PC-3 (cell line): Measurements from ENCODE around the gene DCTN2. TPM values are rescaled to one million over a fixed set of nuclear protein-coding genes. Genes with fewer than 3 reads are reported as not detected.

ENCODE experiments used
- ATAC-seq: fragments of 200-7000 bp; cut with Tn5 transposase; 2 replicates; pipeline ENCODE4 v1.9.1; 2020; ENCODE audit warnings: mild to moderate bottlenecking, moderate library complexity
- BruUV-seq: library from RNA; stranded (reverse); fragments of 400-500 nt; replicated peaks from 2 replicates; lab custom pipeline; 2021; lab: Mats Ljungman, UMichigan
- CTCF ChIA-PET: fragments of 300-600 bp; sonication (Branson Sonifier 250); formaldehyde crosslinking; loops from one replicate; lab custom pipeline; 2022; ENCODE audit warnings: antibody characterized with exemption; lab: Charles Lee
- POLR2A ChIA-PET: fragments of 300-600 bp; sonication (Branson Sonifier 250); formaldehyde crosslinking; loops from one replicate; lab custom pipeline; 2022; ENCODE audit warnings: antibody characterized with exemption; ENCODE audit not compliant: unreplicated experiment; lab: Charles Lee
- DNase-seq: peaks from one replicate; pipeline ENCODE4 v3.0.0-alpha.2; 2015
- H2AFZ ChIP-seq: fragments of 300-600 bp; sonication (generic); 2 replicates; pipeline ENCODE4 v1.6.0; 2016; ENCODE audit warnings: antibody characterized with exemption, low read length
- H3F3A ChIP-seq: fragments of 300-600 bp; sonication (generic); one replicate; pipeline ENCODE4 v1.6.0; 2017; ENCODE audit warnings: antibody characterized with exemption, low read length, control low read depth, mild to moderate bottlenecking; ENCODE audit not compliant: unreplicated experiment
- H3K27ac ChIP-seq: fragments of 300-600 bp; sonication (generic); 2 replicates; pipeline ENCODE4 v1.5.1; 2016; ENCODE audit warnings: mild to moderate bottlenecking, low read length
- H3K27me3 ChIP-seq: fragments of 300-600 bp; sonication (generic); 2 replicates; pipeline ENCODE4 v1.6.1; 2016; ENCODE audit warnings: low read length, mixed read lengths
- H3K36me3 ChIP-seq: fragments of 300-600 bp; sonication (generic); 2 replicates; pipeline ENCODE4 v1.6.1; 2016; ENCODE audit warnings: low read depth, mixed run types, low read length, mixed read lengths
- H3K4me1 ChIP-seq: fragments of 300-600 bp; sonication (generic); 2 replicates; pipeline ENCODE4 v1.5.1; 2016; ENCODE audit warnings: low read length; ENCODE audit not compliant: insufficient read depth
- H3K4me2 ChIP-seq: fragments of 300-600 bp; sonication (generic); 2 replicates; pipeline ENCODE4 v1.6.0; 2016; ENCODE audit warnings: low read length
- H3K4me3 ChIP-seq: fragments of 300-600 bp; sonication (generic); 2 replicates; pipeline ENCODE4 v1.5.1; 2016; ENCODE audit warnings: mild to moderate bottlenecking, low read length, mixed read lengths
- H3K79me2 ChIP-seq: fragments of 300-600 bp; sonication (generic); 2 replicates; pipeline ENCODE4 v1.6.1; 2017; ENCODE audit warnings: low read length, mixed read lengths
- H3K9ac ChIP-seq: fragments of 300-600 bp; sonication (generic); 2 replicates; pipeline ENCODE4 v1.6.0; 2016; ENCODE audit warnings: mild to moderate bottlenecking, low read length
- H3K9me2 ChIP-seq: fragments of 300-600 bp; sonication (generic); replicated peaks from 2 replicates; pipeline ENCODE4 v1.6.1; 2016; ENCODE audit warnings: mixed run types, low read length, mixed read lengths
- H3K9me3 ChIP-seq: fragments of 300-600 bp; sonication (generic); 2 replicates; pipeline ENCODE4 v1.6.1; 2016; ENCODE audit warnings: low read length, mixed read lengths
- H4K20me1 ChIP-seq: fragments of 300-600 bp; sonication (generic); 2 replicates; pipeline ENCODE4 v1.6.1; 2016; ENCODE audit warnings: low read length, mixed read lengths
- EZH2 ChIP-seq: fragments of 300-600 bp; sonication (generic); IDR thresholded peaks from one replicate; pipeline ENCODE4 v1.6.1; 2017; ENCODE audit warnings: antibody characterized with exemption, mild to moderate bottlenecking, low read length; ENCODE audit not compliant: unreplicated experiment
- EZH2phosphoT487 ChIP-seq: fragments of 300-600 bp; sonication (generic); IDR thresholded peaks from 2 replicates; pipeline ENCODE4 v1.6.1; 2018; ENCODE audit warnings: mild to moderate bottlenecking, antibody characterized with exemption, low read length, borderline replicate concordance
- intact Hi-C: fragments of 100-400 bp; cut with micrococcal nuclease; formaldehyde crosslinking; loops from 2 replicates; pipeline ENCODE4 v1.9.0; 2023
- total RNA-seq: library from RNA; depleted of rRNA; stranded (reverse); fragments of >200 nt; gene quantifications from 2 replicates; pipeline ENCODE4 v1.2.3, GENCODE V29; 2014
- TF ChIP-seq, protein P1 (sequence below): fragments of 300-600 bp; sonication (generic); conservative IDR thresholded peaks from 2 replicates; pipeline ENCODE4 v1.5.1; 2017; ENCODE audit warnings: antibody characterized with exemption, low read depth, mild to moderate bottlenecking, low read length

The DCTN2 gene
- total RNA-seq, 1 experiment from 2014 or later, result 88.5 TPM

- ChIA-PET CTCF (no interaction called here), POLR2A (no interaction called here)
- Histone ChIP-seq H3K27me3 (no peaks in the 10 kb centered on the region), H3K4me3 (no peak overlapping the region), H3K27ac (no peak overlapping the region), H3K4me1 (peaks cover 6% of the 10 kb centered on the region), H3F3A (no peaks in the 10 kb centered on the region), H4K20me1 (no peaks in the 10 kb centered on the region), H3K9me2 (no peaks in the 10 kb centered on the region), H3K9me3 (no peaks in the 10 kb centered on the region), H3K36me3 (no peaks in the 10 kb centered on the region), H2AFZ (no peak overlapping the region), H3K79me2 (peaks cover 8% of the 10 kb centered on the region), H3K9ac (no peak overlapping the region), H3K4me2 (no peak overlapping the region)
- intact Hi-C loops, result no loop called here
- BruUV-seq, result no TSS peak
- DNase-seq (no peak), ATAC-seq (no peak)
- TF ChIP-seq EZH2, result no peak
- TF ChIP-seq EZH2phosphoT487, result no peak
- TF ChIP-seq, protein P1, sequence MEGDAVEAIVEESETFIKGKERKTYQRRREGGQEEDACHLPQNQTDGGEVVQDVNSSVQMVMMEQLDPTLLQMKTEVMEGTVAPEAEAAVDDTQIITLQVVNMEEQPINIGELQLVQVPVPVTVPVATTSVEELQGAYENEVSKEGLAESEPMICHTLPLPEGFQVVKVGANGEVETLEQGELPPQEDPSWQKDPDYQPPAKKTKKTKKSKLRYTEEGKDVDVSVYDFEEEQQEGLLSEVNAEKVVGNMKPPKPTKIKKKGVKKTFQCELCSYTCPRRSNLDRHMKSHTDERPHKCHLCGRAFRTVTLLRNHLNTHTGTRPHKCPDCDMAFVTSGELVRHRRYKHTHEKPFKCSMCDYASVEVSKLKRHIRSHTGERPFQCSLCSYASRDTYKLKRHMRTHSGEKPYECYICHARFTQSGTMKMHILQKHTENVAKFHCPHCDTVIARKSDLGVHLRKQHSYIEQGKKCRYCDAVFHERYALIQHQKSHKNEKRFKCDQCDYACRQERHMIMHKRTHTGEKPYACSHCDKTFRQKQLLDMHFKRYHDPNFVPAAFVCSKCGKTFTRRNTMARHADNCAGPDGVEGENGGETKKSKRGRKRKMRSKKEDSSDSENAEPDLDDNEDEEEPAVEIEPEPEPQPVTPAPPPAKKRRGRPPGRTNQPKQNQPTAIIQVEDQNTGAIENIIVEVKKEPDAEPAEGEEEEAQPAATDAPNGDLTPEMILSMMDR, result no peak
Observed at GRCh38 chr12:57586832-57587429, 39.9 kb upstream of the DCTN2 start.

DNA sequence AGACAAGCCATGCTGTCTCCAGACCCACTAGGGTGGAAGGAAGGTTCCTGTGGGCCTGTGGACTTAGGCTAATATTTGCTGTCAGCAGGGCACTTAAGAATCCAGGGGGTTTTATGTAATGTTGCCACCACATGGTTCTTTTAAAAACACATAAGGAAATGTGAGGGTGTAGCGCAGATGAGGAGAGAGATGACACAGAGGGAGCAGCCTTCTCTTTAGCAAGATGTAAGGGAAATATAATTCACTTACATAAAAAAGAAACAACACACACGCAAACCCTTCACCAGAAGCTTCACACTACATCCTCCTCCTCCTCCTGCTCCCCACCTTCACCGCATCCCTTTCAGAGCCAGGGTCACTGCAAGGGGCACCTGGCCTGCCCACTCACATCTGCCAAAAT, 39.1 kb upstream of the DCTN2 start:
- Histone ChIP-seq H3K9me2 (no peaks in the 10 kb centered on the region), H3K27me3 (no peaks in the 10 kb centered on the region), H3K36me3 (no peaks in the 10 kb centered on the region), H4K20me1 (no peaks in the 10 kb centered on the region), H3K79me2 (peaks cover under 1% of the 10 kb centered on the region), H3K4me3 (no peak overlapping the region), H3K9ac (no peak overlapping the region), H3K9me3 (no peaks in the 10 kb centered on the region), H3K27ac (no peak overlapping the region), H3K4me1 (peaks cover 5% of the 10 kb centered on the region), H3F3A (no peaks in the 10 kb centered on the region), H3K4me2 (no peak overlapping the region), H2AFZ (no peak overlapping the region)
- CTCF ChIA-PET, result no interaction called here
- DNase-seq (no peak), ATAC-seq (no peak)
- POLR2A ChIA-PET, result no interaction called here
- intact Hi-C loops, result no loop called here
- BruUV-seq, result no TSS peak
- no peak for TF ChIP-seq EZH2phosphoT487
- TF ChIP-seq, protein P1, result no peak
- no peak for TF ChIP-seq EZH2

- Histone ChIP-seq H3F3A (no peaks in the 10 kb centered on the region), H3K9me3 (no peaks in the 10 kb centered on the region), H3K79me2 (no peaks in the 10 kb centered on the region), H3K9ac (no peak overlapping the region), H3K9me2 (no peaks in the 10 kb centered on the region), H3K27me3 (no peaks in the 10 kb centered on the region), H3K4me3 (no peak overlapping the region), H3K36me3 (no peaks in the 10 kb centered on the region), H2AFZ (no peak overlapping the region), H3K27ac (no peak overlapping the region), H3K4me1 (peaks cover 1% of the 10 kb centered on the region; the same call in 1 of the 2 replicates), H4K20me1 (no peaks in the 10 kb centered on the region), H3K4me2 (no peak overlapping the region)
- intact Hi-C loops, result no loop called here
- POLR2A ChIA-PET, result interaction anchor here (0.6 kb wide), 1 partner anchor 41 kb away, joined by 3 read pairs; no protein-coding TSS in a partner anchor
- CTCF ChIA-PET, result interaction anchor here (1.1 kb wide), 1 partner anchor 36 kb away, joined by 4 read pairs; no protein-coding TSS in a partner anchor
- TF ChIP-seq EZH2phosphoT487 (no peak), EZH2 (no peak)
- TF ChIP-seq, protein P1, result no peak
- DNase-seq (no peak), ATAC-seq (no peak)
- no TSS peak for BruUV-seq
Observed at GRCh38 chr12:57585156-57585555, 38.2 kb upstream of the DCTN2 start.
